Neutrophil (primary cell): ENCODE results near the gene KPNA3.

ENCODE experiments used
- H3K27ac ChIP-seq: fragments of 200-600 bp; sonication (generic); 2 replicates; pipeline ENCODE4 v1.5.1; 2016; ENCODE audit warnings: mild to moderate bottlenecking, moderate library complexity
- H3K27me3 ChIP-seq: fragments of 200-600 bp; sonication (generic); 2 replicates; pipeline ENCODE4 v1.6.0; 2016; ENCODE audit warnings: mild to moderate bottlenecking
- H3K36me3 ChIP-seq: fragments of 200-600 bp; sonication (generic); 2 replicates; pipeline ENCODE4 v1.5.1; 2017
- H3K4me1 ChIP-seq, 2 experiments: fragments of 200-600 bp in 1 of 2; sonication (generic) in 1 of 2; 1 replicate in 1 of 2; 2 replicates in 1 of 2; pipeline versions ENCODE4 v1.5.1 to v1.6.1; 2013 to 2016; ENCODE audit warnings: low read depth in 1 of 2, low read length in 1 of 2, mild to moderate bottlenecking in 1 of 2, moderate library complexity in 1 of 2; ENCODE audit not compliant: control insufficient read depth in 1 of 2, insufficient read depth in 1 of 2
- H3K4me3 ChIP-seq, 2 experiments: fragments of 200-600 bp in 1 of 2; sonication (generic) in 1 of 2; 1 replicate in 1 of 2; 2 replicates in 1 of 2; pipeline ENCODE4 v1.5.1; 2013 to 2016; ENCODE audit warnings: low read depth in 1 of 2, low read length in 1 of 2, mild to moderate bottlenecking in 1 of 2, moderate library complexity in 1 of 2
- H3K9me3 ChIP-seq: fragments of 200-600 bp; sonication (generic); 2 replicates; pipeline ENCODE4 v1.5.1; 2016
- TF ChIP-seq, protein P1 (sequence below): fragments of 200-600 bp; sonication (generic); IDR thresholded peaks from 2 replicates; pipeline ENCODE4 v1.5.1; 2016; ENCODE audit warnings: antibody characterized with exemption

Gene KPNA3

DNA sequence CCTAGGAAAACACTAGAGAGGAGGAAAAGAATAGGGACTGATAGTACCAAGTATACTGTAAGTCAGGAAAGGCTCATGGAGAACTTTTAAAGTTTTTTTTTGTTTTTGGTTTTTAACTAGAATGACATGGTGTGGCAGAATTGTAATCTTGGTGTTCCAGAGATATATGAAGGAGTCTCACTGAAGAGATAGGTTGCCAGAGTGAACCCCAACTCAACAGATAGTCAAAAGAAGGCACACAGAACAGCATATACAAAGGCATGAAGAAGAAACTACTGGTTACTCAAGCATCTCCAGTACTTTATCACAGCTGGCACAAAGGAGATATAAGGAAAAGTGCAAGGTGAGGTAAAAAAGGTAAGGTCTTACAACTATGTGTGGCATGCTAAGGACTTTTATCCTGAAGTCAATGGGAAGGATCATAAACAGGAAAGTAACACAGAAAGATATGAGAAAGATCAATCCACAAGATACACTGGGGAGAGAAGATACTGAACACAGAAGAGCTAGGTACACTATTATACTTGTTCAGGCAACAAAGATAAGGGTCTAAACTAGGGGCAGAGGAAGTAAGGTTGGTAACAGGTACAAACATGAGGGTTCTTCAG is 6.0 kb downstream of the KPNA3 start:
- Histone ChIP-seq H3K4me1 (peaks cover 7 to 12% of the 10 kb centered on the region in 2 experiments), H3K4me3 (no peak overlapping the region), H3K27me3 (no peaks in the 10 kb centered on the region), H3K9me3 (no peaks in the 10 kb centered on the region), H3K27ac (no peak overlapping the region), H3K36me3 (no peaks in the 10 kb centered on the region)
- TF ChIP-seq, protein P1, sequence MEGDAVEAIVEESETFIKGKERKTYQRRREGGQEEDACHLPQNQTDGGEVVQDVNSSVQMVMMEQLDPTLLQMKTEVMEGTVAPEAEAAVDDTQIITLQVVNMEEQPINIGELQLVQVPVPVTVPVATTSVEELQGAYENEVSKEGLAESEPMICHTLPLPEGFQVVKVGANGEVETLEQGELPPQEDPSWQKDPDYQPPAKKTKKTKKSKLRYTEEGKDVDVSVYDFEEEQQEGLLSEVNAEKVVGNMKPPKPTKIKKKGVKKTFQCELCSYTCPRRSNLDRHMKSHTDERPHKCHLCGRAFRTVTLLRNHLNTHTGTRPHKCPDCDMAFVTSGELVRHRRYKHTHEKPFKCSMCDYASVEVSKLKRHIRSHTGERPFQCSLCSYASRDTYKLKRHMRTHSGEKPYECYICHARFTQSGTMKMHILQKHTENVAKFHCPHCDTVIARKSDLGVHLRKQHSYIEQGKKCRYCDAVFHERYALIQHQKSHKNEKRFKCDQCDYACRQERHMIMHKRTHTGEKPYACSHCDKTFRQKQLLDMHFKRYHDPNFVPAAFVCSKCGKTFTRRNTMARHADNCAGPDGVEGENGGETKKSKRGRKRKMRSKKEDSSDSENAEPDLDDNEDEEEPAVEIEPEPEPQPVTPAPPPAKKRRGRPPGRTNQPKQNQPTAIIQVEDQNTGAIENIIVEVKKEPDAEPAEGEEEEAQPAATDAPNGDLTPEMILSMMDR = no peak

DNA sequence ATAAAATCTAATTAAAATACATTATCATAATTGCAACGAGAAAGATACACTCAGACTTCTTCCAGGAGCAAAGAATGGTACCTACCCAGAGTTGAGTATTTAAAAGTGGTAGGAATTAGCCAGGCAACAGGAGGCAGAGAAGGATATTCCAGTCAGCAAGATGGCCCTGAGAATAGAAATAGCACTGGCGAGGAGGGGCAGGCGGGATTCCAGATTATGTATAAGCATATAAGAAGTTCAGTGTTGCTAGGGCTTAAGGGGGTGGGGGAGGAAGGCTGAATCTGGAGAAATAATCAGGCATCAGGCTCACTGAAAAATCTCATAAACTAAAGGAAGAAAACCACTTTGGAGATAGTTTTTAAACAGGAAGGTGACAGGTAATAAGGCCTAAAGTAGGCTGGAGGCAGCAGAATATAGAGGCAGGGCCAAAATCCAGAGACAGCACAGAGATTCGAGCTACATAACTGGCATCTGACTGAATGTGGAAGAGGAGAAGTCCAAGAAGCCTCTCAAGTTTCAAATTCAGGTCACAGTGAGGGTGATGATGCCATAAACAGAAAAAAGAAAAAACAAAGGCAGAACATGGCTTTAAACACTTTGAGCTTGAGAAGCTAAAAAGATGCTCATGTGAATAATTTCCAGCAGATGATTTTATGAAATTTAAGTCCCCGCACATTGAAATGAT is 7.5 kb downstream of the KPNA3 start:
- H3K36me3 ChIP-seq = no peaks in the 10 kb centered on the region
- H3K4me1 ChIP-seq = no peaks in the 10 kb centered on the region
- no peaks in the 10 kb centered on the region for H3K27me3 ChIP-seq
- no peaks in the 10 kb centered on the region for H3K9me3 ChIP-seq
- H3K4me3 ChIP-seq = no peak overlapping the region
- H3K27ac ChIP-seq = no peak overlapping the region
- TF ChIP-seq, protein P1 = no peak

DNA sequence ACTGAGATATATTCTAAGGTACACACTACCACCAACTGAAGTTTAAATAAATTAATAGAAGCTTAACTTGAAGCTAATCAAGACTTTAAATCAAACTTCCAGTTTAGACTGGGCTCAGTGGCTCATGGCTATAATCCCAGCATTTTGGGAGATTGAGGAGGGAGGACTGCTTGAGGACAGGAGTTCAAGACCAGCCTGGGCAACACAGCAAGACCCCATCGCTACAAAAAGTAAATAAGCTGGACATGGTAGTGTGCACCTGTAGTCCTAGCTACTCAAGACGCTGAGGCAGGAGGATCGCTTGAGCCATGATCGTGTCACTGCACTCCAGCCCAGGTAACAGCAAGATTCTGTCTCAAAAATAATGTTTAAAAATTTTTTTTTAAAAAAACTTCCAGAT is 8.6 kb downstream of the KPNA3 start:
- H3K27me3 ChIP-seq = no peaks in the 10 kb centered on the region
- H3K4me3 ChIP-seq = no peak overlapping the region
- no peak overlapping the region for H3K27ac ChIP-seq
- H3K36me3 ChIP-seq = no peaks in the 10 kb centered on the region
- no peaks in the 10 kb centered on the region for H3K9me3 ChIP-seq
- TF ChIP-seq, protein P1 = no peak
- no peaks in the 10 kb centered on the region for H3K4me1 ChIP-seq

DNA sequence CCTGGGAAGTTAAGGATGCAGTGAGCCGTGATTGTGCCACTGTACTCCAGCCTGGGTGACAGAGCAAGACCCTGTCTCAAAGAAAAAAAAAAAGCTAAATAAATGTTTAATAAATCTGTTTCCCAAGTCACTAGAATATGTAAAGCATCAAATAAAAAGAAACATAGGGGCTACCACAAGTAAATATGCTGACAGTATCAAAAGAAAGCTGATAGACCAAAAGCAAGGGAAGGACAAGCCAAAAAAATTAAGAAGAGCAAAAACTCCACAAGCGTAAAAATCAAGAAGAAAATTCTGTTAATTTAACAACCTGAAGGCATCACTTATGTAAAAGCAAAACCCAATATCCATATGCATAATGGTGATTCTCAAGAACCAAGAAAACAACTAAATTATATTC is 9.7 kb downstream of the KPNA3 start:
- Histone ChIP-seq H3K9me3 (no peaks in the 10 kb centered on the region), H3K27ac (no peak overlapping the region), H3K4me3 (no peak overlapping the region), H3K36me3 (no peaks in the 10 kb centered on the region), H3K27me3 (no peaks in the 10 kb centered on the region), H3K4me1 (no peaks in the 10 kb centered on the region)
- TF ChIP-seq, protein P1 = no peak

DNA sequence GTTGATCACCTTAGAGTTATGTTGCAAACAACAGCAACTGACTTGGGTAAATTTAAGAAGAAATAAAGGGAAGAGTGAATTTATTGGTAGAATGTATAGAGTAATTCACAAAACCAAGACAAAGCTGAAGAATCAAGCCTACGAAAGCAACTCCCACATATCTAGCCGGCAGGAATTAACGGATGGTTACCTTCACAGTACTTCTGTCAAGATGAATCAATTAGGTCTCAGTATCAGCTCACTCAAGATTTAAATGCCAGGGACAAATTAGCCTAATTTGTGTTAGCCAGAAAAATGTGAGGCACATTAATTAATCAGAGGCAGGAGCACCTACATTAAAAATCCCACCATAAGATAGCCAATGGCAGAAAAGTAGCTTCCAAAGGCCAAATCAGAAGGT is 10.7 kb downstream of the KPNA3 start:
- Histone ChIP-seq H3K4me3 (no peak overlapping the region), H3K27me3 (no peaks in the 10 kb centered on the region), H3K4me1 (no peaks in the 10 kb centered on the region), H3K36me3 (no peaks in the 10 kb centered on the region), H3K27ac (no peak overlapping the region), H3K9me3 (no peaks in the 10 kb centered on the region)
- TF ChIP-seq, protein P1 = no peak
